GM21619 (cell line): ENCODE measurements around the gene UROS.

ENCODE experiments used
- ATAC-seq: cut with Tn5 transposase; IDR thresholded peaks from one replicate; pipeline ENCODE4 v1.9.1; 2021; ENCODE audit not compliant: unreplicated experiment

Gene UROS

DNA sequence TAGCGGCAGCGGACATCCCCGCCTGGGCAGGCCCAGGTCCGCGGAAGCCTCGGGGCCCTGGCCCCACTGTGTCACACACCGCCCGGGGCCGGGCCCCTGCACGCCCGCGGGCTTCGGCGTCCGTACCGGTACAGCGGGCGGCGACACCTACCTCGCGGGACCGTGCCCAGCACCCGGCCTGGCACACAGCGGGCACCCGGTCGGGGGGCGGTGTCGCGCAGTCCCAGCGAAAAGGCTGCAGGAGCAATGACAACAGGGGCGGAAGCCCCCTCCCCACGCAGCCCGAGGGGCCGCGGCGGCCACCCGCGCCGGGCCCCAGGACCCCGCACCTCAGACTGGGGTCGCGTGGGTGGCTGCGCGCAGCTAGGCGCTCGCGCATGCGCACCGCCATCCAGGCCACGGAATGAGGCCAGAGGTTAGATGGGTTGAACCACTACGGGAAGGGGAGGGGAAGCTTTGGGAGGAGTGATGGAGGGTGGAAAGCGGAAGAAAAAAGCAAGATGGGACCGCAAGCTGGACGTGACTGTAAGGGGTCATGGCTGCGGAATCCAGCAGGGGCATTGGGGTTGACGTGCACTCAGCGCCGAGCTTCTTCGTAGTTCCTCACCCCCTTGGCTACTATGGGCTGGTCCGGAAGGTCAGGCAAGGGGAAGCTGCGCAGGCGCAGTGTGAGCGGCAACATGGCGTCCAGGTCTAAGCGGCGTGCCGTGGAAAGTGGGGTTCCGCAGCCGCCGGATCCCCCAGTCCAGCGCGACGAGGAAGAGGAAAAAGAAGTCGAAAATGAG is at the start of gene UROS, which contains the start of gene BCCIP:
Gene UROS (minus strand): TSS at position 381 of the 785 bp plus-strand sequence. CDS start 6,759 bp downstream, outside the sequence.
Gene BCCIP (plus strand): TSS at position 669 of the 785 bp plus-strand sequence. CDS start 12 bp downstream, at position 681.
- ATAC-seq = peak; percentile 63

DNA sequence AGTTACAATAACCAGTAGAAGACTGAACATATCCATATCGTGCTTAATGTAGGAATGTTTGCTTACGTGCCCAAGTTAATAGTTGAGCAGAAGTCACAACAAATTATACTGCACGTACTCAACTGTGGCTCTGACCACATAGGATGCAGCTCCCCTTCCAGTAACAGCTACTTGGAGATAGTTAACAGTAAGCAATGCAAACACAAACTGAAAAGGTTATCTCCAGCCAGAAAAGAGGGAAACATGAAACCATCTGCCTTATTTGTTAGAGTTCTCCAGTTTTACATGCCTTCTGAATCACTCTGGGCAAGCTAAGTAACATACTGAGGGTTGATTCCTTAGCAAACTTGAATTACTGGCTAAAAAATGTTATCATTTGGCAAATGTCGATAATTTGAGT is 48.3 kb upstream of the UROS start:
- ATAC-seq = no peak

DNA sequence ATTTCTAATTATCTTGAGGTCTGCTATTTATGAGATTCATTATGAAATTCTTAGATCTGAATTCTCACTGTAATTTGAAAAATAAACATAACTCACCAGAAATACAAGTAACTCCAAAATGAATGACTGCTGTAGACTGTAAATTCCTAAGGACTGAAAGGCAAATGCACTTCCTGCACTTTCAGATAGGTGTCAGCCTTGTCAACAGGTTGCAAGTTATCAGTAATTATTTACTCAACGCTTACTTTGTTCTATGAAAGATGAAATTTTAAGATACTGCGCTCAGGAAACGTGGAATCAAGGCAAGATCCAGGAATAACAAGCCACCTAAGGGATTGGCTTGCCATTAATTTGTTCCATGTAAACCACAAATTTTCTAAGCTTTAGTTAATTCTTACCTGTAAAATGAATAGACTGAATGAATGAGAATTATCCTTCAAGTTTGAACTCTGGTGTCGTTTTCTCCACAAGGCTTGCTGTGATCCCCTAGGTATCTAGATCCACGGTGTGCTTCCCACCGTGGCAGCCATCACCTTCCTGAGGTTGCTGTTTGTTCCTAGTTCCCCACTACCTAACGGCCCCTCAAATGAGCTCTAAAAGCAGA is 45.4 kb upstream of the UROS start:
- ATAC-seq = peak; percentile 84

DNA sequence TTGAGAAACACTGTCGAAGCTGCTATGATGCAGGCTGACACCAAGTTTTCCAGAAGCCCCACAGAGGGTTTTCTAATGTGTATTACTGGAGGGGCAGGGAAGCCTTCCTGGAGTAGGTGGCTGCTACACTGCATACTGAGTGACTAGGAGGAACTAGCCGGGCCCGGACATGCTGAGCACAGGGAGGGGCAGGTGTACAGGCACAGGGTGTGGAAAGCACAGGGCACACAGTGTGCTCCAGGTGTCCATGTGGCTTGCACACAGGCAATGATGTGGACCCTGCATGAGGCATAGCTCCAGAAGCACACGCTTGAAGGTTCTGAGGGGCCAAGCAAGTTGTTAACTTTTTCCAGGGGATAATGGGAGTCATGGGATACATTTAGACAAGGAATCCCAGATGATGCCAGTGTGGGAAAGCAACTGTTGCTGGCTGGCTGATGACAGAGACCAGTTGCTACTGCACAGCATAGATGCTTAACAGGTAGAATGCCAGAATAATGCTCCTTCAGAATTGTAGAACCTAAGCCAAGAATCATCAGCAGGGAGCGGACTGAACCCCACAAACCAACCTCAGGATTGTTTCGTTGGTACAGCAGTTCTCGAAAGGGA is 43.5 kb upstream of the UROS start:
- no peak for ATAC-seq

DNA sequence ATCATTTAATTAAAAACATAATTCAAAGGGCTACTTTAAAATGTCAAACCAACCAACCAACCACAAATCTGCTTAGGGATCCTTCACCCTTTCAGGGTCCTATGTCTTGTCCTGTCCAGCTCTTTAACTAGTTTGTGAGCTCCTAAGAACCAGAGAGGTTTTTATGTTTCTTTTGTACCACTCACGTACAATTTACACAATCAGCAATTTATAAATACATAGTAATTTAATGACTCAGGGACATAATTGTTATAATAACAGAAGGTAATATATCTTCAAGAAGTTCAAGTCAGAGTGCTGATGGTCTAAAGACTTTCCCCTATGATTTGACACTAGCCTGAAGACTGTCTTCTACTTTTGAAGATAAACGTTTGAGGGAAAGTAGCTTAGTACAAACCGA is 42.1 kb upstream of the UROS start:
- ATAC-seq = no peak

DNA sequence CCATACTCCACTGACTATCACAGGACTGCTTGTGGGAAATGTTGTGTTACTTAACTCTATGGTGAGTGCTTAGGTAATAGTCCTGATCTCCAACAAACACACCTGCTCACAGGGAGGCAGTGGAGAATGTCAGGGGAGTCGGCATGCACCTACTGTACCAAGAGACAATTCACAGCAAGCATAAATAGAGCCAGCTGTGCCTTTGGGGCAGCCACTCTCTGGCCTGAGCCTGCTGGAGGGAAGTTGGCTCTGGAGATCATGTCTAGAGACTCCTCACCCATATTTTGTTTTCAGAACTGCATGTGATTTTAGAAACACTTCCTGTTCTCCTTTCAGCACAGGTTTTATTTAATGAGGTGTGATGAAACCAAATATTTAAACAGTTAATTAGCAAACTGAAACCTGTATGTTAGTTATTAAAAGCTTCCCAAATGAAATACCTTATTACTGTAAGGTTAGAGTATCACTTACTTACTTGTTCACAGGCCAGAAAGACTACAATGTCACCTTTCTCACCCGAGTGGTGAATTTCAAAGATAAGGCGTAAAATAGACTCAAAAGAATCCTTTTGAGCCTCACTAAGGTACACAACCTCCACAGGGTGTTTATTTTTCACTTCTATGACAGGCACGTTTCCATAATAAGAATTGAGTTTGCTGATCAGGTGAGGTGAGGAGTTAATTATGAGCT is 36.2 kb upstream of the UROS start:
- ATAC-seq = no peak

DNA sequence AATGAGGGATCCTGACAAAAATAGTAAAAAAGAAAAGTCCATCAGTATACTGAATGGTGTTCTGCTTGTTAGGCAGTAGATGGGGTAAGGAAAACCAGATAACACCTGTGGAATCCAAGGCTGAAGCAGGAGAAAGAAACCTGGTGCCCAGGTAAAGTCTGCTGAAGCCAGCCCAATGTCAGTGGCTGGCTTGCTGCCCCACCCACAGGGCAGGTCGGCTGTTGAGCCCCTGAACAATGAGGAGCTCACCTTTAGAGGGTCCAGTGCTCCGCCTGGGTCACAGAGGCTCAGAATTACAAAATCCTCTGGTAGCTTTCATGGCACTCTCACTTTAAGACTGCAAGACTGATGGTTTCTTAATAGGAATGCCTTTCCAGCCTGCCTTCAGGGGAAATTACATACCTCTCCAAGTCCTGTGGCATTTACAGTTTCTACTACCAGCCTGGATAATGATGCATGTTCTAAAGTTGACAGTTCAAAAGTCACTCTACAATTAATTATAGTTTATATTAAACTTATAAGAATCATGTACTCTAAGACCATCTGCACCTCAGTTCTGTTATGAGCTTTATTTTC is 34.2 kb upstream of the UROS start:
- no peak for ATAC-seq

DNA sequence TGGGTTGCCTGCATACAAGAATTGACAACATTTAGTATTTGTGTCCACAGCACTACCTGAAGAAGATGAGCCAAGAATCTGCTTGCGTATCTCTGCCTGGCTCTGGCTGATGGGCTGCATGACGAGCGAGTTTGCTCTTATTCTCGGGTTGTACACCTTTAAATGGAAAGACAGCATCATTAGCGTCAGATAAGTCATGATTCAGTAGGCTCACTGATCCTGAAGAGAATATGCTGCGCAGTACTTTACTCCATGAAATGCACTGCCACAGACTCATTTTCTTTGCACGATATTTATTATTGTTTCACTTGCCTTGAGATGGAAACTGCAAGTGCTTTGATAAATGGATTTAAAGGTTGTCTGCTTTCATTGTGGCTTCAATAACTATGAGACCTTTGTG is 29.4 kb upstream of the UROS start:
- ATAC-seq = no peak

DNA sequence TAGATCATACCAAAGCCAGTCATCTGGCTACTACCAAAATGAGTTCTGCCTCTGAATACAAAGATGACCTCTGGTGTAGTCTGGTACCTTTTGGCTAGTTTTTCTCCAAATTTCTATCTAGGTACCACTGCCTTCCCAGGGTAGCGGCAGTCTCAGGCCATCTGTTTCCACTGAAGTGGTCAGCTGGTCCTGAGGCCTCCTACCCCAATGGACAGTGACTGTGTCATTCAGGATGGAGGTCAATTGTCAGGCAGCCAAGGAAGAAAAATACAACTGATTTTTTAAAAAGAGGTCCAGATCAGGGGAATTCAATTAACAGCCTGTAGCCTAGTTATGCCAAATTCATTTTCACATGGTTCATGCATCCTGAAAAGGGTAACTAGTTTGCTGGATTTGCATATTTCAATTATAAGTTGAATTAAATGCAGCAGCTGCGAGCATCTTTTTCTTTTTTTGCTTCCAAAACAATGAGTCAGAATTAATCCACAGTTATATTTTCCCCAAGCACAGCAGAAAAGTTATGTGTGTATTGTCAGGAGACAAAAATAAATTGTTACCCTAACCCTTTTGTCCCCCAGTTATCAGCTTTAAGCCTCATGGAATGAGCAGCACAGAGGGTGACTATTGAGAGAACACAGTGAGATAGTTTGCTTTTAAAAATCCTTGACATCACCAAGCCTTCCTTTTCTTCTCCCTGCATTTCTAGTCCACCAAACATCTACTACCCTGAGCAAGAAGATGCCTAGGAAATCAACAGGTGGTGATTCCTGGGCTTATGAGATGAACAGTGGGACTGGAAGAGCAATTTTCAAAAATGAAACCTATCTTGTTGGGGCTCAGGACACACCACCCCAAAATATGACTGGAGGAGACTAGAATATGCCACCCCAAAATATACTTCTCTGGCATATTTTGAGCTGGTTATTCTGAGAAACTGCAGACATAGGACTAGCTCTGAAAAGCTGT is 28.0 kb upstream of the UROS start:
- ATAC-seq = no peak

DNA sequence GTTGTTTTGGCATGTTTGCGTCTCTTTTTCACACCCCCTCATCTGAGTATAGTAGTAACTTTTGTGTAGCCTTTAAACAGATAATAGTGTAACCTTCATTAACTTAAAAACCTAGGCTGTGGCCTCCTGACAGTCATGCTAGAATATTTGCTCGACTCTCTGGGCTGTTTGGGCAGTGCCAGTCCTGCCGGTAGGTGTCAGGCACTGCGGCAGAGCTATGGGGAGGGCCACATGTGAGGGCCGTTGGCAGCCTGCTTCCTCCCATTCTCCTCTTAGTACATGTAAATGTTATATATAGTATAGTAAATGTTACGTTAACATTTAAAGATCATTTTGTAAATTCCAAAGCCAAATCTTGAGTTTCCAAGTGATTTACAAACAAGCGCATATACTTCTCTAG is 26.4 kb upstream of the UROS start:
- ATAC-seq = no peak

DNA sequence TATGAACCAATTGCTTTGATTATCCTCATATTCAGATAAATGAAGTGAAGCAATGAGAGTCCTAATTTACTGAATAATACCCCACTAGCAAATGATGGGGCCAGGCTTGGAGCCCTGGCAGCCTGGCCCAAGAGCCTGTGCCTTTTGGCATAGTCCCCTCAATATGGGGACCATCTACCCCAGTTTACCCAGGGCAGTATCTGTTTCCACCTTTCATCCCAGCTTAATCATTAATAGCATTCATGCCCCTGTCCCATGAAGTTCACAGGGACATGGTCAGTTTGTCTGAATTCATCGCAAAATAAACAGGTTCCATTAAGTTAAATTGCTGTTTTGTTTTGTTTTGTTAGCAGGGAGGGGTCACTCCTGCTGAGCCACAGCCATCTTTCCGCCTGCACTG is 25.8 kb upstream of the UROS start:
- no peak for ATAC-seq

DNA sequence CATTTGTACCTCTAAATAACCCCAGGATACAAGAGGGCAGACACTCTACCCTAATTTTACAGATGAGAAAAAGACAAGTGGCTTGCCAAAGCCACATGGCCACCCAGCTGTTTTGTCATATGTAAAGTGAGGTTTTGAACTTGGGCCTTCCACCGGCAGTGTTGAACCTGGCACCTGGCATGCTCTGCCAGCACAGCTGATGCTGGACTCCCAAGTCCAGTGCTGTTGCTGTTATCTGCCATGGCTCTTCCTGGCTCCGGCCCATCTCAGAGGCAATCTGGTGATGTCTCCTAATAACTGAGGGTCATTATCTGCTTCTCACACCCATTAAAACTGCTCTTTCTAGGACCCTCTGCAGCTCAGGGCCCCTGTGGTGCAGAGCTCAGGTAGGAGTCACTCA is 25.3 kb upstream of the UROS start:
- ATAC-seq = no peak

DNA sequence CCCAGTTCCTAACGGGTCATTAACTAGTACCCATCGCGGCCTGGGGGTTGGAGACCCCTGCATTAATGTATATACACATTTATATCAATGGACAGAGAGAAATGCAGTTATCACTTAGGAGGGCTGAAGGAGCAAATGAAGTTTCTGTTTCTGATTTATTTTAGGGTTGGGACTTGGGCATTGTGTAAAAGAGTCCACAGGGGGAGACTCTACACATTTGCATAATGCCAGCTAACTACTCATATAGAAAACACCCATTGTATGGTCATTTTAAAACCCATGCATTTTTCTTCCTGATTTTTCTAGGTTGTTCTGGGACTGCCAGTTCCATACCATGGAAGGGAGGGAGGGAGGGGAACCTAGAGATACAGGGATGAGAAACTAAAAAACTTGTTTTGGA is 23.8 kb upstream of the UROS start:
- peak; percentile 46 for ATAC-seq

DNA sequence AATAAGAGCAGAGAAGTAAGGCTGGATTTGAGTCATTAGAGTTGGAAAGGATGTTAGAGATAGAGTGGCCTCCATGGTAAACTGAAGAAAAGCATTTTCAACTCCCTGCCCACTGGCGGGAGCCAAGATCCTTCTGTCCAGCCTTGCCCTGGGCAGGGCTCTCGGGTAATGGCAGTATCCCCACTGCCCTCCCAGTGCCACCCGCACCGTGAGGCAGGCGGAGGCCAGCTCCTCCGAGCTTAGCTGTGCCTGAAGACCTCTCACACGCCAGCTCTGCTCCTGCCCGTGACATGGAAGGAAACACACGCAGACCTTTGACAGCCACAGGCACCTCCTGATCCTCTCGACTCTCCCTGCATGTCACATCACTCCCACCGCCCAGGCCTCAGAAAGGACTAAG is 22.6 kb upstream of the UROS start:
- ATAC-seq = no peak

DNA sequence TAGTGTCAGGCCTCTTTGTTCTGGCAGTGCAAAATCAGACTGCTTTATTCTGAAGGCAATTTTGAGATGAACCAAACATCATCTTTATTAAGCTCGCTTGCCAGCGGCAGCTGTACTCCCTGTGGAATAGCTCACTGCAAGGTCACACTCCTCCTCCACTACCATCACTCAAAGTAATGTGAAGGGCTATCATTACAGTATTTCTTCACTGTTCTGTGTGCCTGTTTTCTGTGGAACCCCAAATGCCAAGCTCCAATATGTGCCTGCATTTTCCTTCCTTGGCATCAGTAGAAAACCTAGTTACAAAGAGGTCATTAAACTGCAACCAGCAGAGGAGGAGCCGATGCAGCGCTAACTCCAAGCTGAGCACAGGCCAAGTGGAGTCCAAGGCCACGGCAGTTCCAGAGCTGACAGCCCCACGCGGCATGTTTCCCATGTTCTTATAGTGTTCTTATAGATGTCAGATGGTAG is 21.7 kb upstream of the UROS start:
- no peak for ATAC-seq

DNA sequence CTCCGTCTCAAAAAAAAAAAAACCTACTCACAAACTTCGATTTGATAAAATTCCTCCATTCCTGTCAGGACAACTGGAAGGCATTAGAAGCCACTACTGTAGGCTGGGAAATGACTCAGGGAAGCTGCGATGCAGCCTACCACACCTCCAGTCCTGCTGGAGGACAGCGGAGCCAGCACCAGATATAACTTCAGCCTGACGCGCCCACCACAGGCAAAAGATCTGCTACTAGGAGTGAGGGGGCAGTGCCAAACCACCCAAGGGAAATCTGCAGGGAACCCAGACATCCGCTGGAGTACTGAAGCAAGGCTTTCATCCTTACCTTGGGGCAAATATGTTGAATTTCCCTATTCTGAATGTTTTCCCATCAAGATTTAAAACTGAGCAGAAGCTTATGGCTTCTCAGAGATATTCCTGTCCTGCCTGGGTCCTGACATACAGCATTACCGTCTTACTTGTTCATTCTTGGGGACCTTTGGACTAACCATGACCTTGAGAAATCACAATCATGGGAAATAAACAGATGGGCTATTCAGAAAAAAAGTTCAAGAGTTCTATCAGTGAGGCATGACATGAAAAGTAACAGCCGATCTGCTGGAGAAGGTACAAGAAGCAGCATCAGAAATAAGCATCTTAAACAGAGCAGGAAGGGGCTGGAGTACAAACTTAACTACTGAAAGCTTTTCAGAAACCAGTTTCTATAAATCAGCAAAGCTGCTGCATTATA is 20.7 kb upstream of the UROS start:
- ATAC-seq = no peak

DNA sequence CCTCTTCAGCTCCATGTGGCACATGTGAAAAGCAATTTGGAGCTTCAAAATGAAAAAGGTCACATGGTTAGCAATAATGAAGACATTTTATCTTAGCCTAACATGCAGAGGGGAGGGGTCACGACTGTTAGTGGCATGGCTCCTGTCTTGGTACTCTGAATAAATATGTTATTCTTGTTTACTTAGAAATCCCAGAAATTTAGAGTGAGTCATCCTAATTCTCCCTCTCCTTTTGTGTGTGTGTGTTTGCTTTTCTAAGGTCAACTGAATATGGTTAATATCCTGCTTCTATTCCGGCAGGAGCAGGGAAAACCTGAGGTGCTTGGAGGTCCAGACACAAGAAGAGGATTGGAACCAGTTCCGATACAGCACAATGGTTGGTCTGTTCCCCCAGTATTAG is 17.9 kb upstream of the UROS start:
- ATAC-seq = no peak

DNA sequence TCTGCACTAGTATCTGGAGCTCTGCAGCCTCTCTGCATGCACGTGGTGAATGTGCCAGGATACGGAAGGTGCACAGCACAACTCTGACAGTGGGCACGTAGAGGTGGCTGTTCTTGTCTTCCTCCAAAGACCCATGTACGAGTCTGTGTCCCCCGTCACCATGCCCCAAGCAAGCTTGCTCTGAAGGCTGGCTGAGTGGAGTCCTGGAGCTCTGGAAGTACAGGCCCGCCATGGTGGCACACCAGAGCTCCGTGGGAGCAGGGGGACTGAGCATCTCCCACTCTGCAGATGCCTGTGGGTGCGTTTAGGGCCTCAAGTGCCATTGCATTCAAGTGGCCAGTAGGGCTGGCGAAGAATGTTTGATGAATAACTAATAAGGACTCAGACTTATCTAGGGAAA is 17.3 kb upstream of the UROS start:
- ATAC-seq = no peak

DNA sequence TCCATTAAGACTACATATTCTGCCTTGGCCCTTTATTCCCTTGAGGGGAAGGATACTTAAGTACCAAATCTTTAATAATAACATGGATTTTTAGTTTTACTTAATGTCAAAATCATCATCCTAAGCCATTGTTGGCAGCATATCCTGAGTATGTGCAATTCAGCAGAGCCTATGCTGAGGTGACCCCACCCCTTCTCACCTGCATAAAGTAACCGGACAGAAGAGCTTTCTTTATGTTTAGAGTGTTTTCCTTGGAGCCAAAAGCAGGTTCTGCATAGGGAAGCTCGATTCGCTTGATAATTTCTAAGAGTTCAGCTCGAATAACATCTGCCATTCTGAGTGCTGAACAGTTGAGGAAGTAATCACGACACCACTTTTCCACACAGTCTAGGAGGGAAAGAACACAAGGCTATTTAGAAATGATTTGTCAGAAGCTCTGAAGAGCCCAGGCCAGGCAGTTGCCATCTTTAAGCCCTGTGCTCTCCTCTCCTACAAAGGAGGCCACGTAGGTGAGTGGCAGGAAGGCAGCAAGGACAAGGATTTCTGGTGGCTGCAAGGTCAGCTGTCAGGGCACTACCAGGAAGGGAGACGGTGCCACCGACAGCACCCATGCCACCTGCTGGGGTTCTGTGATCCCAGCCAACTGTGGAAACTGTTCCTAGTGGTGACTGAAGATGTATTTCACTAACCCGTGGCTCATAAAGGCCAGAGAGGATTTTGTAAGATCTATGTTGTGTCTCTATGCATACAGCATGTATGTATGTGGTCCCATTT is 15.9 kb upstream of the UROS start:
- ATAC-seq = no peak
